ENCODE measurements around the gene CDC6.
A peak's percentile ranks its signal among the peaks of the same experiment; 100 is the strongest.

DNA sequence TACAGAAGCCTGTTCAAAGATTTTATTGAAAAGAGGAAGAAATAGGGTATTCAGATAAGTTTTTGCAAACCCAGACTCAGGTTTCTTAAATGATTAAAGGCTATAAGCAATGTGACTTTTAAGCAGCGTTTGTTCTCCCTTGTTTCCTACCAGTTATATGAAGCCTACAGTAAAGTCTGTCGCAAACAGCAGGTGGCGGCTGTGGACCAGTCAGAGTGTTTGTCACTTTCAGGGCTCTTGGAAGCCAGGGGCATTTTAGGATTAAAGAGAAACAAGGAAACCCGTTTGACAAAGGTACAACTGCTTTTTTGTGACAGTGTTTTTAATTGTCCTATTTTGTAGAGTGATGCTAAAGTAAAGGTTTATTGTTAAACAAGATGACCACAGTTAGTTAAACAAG is 13.6 kb downstream of the CDC6 start:
- no peak for TF ChIP-seq POLR2A (IDR thresholded peaks at IDR 0.05)
- peak in 8 of 12 donors; percentile 5 to 49 (median 32) for TF ChIP-seq CTCF (IDR thresholded peaks at IDR 0.05)

Data from heart left ventricle (tissue), 13 donors.